NT2/D1 (cell line): ENCODE results near the gene SLC37A2.

ENCODE experiments used
- DNase-seq: peaks from one replicate; pipeline ENCODE4 v3.0.0-alpha.2; 2011; ENCODE audit warnings: low read depth, low spot score
- H3K27me3 ChIP-seq: 2 replicates; pipeline ENCODE4 v1.6.0; 2011; ENCODE audit warnings: mild to moderate bottlenecking; ENCODE audit not compliant: insufficient read length, insufficient read depth
- H3K36me3 ChIP-seq: 2 replicates; pipeline ENCODE4 v1.6.1; 2011; ENCODE audit warnings: mild to moderate bottlenecking, low read length, mixed read lengths; ENCODE audit not compliant: insufficient read depth, insufficient read length
- H3K4me1 ChIP-seq: 2 replicates; pipeline ENCODE4 v1.5.1; 2011; ENCODE audit not compliant: insufficient read depth, insufficient read length
- H3K4me3 ChIP-seq: 2 replicates; pipeline ENCODE4 v1.5.1; 2011; ENCODE audit warnings: low read depth; ENCODE audit not compliant: insufficient read length
- H3K9ac ChIP-seq: 2 replicates; pipeline ENCODE4 v1.6.0; 2011; ENCODE audit warnings: low read depth; ENCODE audit not compliant: insufficient read length
- H3K9me3 ChIP-seq: 2 replicates; pipeline ENCODE4 v1.5.1; 2011; ENCODE audit warnings: mild to moderate bottlenecking, low read length; ENCODE audit not compliant: insufficient read depth
- SUZ12 ChIP-seq: IDR thresholded peaks from 2 replicates; pipeline ENCODE4 v1.6.1; 2011; ENCODE audit not compliant: insufficient read length, insufficient read depth; ENCODE audit errors: extremely low read depth
- YY1 ChIP-seq: IDR thresholded peaks from 2 replicates; pipeline ENCODE4 v1.6.1; 2011; ENCODE audit not compliant: insufficient read length, insufficient read depth
- ZNF274 ChIP-seq: IDR thresholded peaks from 2 replicates; pipeline ENCODE4 v1.6.1; 2011; ENCODE audit warnings: mild to moderate bottlenecking, low read depth, low read length

Gene SLC37A2

GRCh38 chr11:125091877-125092664, 29.0 kb downstream of the SLC37A2 start:
- Histone ChIP-seq H3K36me3 (peaks cover 6% of the 10 kb centered on the region), H3K9ac (no peak overlapping the region), H3K4me3 (no peak overlapping the region), H3K9me3 (no peaks in the 10 kb centered on the region), H3K27me3 (no peaks in the 10 kb centered on the region), H3K4me1 (peaks cover 8% of the 10 kb centered on the region)
- TF ChIP-seq YY1 (no peak), ZNF274 (no peak), SUZ12 (no peak)
- no peak for DNase-seq

GRCh38 chr11:125092669-125093068, 29.6 kb downstream of the SLC37A2 start:
- Histone ChIP-seq H3K9ac (no peak overlapping the region), H3K36me3 (peaks cover 10% of the 10 kb centered on the region), H3K9me3 (no peaks in the 10 kb centered on the region), H3K4me1 (peaks cover 7% of the 10 kb centered on the region), H3K4me3 (no peak overlapping the region), H3K27me3 (no peaks in the 10 kb centered on the region)
- DNase-seq: no peak
- TF ChIP-seq ZNF274 (no peak), SUZ12 (no peak), YY1 (no peak)

DNA sequence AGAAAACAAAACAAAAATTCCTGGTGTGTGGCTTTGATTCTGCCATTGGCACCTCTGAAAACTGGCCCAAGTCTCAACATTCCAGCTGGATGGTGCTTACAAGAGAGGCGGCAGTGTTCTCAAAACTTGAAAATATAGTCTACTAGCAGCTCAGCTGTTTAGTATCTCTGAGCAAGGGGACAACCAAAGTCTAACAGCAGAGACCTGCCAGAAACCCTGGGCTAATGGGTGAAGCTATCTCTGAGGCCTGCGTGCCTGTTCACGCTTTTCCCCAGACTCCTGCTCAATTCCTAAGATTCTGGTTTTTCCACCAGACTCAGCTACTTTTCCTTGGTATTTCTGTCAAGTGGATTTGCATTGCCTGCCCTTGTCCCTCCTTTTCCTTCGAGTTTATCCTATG, 30.4 kb downstream of the SLC37A2 start:
- Histone ChIP-seq H3K9ac (no peak overlapping the region), H3K9me3 (no peaks in the 10 kb centered on the region), H3K36me3 (peaks cover 10% of the 10 kb centered on the region), H3K4me3 (no peak overlapping the region), H3K4me1 (peaks cover 7% of the 10 kb centered on the region), H3K27me3 (no peaks in the 10 kb centered on the region)
- TF ChIP-seq YY1 (no peak), ZNF274 (no peak), SUZ12 (no peak)
- DNase-seq: no peak

DNA sequence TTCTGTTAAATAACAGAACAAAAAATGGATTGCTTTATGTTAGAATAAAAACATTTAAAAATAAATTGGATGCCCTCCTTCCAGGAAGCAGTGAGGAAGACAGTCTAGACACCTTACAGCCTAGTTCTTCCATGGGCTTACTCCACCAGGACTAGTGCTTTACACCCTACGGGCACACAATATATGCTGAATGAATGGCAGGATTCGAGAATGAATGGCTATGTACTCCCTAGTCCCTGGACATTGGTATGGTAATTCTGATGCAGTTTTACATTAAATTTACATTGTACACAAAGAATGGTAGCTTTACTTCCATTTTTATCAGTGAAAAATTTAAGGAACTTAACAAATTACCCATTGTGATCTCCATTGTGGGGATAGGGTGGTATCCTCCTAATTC, 31.6 kb downstream of the SLC37A2 start:
- TF ChIP-seq SUZ12: no peak
- no peak for DNase-seq
- Histone ChIP-seq H3K9ac (no peak overlapping the region), H3K36me3 (peaks cover 13% of the 10 kb centered on the region), H3K9me3 (no peaks in the 10 kb centered on the region), H3K4me1 (peaks cover 7% of the 10 kb centered on the region), H3K27me3 (no peaks in the 10 kb centered on the region), H3K4me3 (no peak overlapping the region)

DNA sequence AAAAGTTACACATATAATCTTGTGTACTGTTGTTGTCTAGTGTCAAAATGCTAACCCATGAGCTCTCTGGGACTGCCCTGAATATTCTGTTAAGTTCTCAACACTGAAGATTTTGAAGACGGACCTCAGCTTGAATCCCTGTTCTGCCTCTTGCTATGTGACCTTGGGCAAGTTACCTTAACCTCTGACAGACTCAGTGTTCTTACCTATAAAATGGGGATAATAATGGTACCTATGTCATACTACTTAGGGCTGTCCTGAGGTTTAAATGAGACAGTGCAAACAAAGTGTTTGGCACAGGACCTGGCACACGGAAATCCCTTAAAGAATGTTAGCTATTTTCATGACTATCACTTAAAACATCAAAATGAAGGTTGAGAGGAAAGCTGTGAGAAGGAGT, 37.0 kb downstream of the SLC37A2 start:
- H3K9me3 ChIP-seq: no peaks in the 10 kb centered on the region
- no peak for TF ChIP-seq ZNF274
- TF ChIP-seq YY1: no peak
- no peaks in the 10 kb centered on the region for H3K27me3 ChIP-seq
- no peak overlapping the region for H3K9ac ChIP-seq
- no peak for DNase-seq
- no peak overlapping the region for H3K4me3 ChIP-seq
- H3K36me3 ChIP-seq: peaks cover 27% of the 10 kb centered on the region
- no peaks in the 10 kb centered on the region for H3K4me1 ChIP-seq

- H3K9ac ChIP-seq: no peak overlapping the region
- TF ChIP-seq ZNF274 (no peak), SUZ12 (no peak), YY1 (no peak)
- H3K36me3 ChIP-seq: peaks cover 21% of the 10 kb centered on the region
- no peaks in the 10 kb centered on the region for H3K4me1 ChIP-seq
- 0 out of 2 replicates have a peak, but pooled peaks cover 3% of the 10 kb centered on the region for H3K9me3 ChIP-seq
- H3K4me3 ChIP-seq: no peak overlapping the region
- no peak for DNase-seq
- no peaks in the 10 kb centered on the region for H3K27me3 ChIP-seq
These were observed 38.5 kb downstream of the SLC37A2 start for GRCh38 chr11:125101596-125101995.

DNA sequence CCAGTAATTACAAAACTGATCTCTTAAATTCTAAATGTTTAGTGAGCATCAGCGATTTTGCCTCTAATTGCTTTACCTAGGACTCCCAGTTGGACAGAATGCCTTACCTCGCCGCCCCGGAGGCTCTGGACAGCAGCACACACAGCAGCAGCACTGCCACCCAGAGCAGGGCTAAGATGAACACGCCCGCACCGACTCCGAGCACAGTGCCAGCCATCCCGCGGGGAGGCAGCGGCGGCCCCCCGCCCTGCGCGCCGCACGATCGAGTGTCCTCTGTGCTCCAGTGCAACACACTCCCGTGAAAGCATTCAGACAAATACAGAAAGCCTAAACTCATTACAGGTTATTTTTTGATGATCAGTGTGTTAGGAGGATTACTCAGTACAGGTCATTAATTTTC, 38.9 kb downstream of the SLC37A2 start:
- H3K36me3 ChIP-seq: peaks cover 21% of the 10 kb centered on the region
- DNase-seq: no peak
- 0 out of 2 replicates have a peak, but pooled peaks cover 5% of the 10 kb centered on the region for H3K9me3 ChIP-seq
- H3K27me3 ChIP-seq: no peaks in the 10 kb centered on the region
- TF ChIP-seq YY1 (no peak), ZNF274 (no peak), SUZ12 (no peak)
- H3K4me1 ChIP-seq: no peaks in the 10 kb centered on the region
- no peak overlapping the region for H3K4me3 ChIP-seq
- H3K9ac ChIP-seq: no peak overlapping the region

DNA sequence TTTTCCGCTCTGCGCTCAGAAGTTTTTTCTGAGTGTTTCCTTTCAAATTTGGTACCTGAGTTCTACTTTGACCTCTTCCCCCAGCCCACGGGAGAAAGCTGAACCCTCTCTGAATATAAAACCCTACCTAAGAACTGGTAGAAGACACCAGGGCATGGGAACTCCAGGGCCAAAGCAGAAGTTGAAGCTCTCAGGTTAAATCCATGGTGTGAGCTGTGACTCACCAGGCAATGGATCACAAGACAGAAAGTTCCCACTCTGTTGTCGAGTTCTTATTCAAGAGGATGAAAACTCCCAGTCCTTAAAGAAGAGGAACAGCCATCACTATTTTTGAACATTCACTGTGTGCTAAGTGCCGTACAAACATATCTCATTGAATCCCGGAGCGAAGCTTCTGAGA, 39.4 kb downstream of the SLC37A2 start:
- no peaks in the 10 kb centered on the region for H3K4me1 ChIP-seq
- TF ChIP-seq YY1: no peak
- TF ChIP-seq ZNF274: no peak
- no peak for TF ChIP-seq SUZ12
- no peak overlapping the region for H3K9ac ChIP-seq
- H3K27me3 ChIP-seq: no peaks in the 10 kb centered on the region
- no peak for DNase-seq
- no peak overlapping the region for H3K4me3 ChIP-seq
- H3K9me3 ChIP-seq: 0 out of 2 replicates have a peak, but pooled peaks cover 5% of the 10 kb centered on the region
- peaks cover 17% of the 10 kb centered on the region for H3K36me3 ChIP-seq
